ENCODE results near the gene PPP2R2D. TPM values are rescaled to one million over a fixed set of nuclear protein-coding genes. Genes with fewer than 3 reads are reported as not detected.

The PPP2R2D gene
- polyA plus RNA-seq, 1 donor (not counting 4 experiments of a cell fraction or from before 2014, with no cell fraction given): 49.1 TPM

GRCh38 chr10:131964298-131964697 is 63.5 kb downstream of the PPP2R2D start:
- Histone ChIP-seq H4K20me1 (ENCODE audit: control insufficient read depth, extremely low read depth, insufficient read depth, low read length) (no peaks in the 10 kb centered on the region), H3K27me3 (ENCODE audit: control insufficient read depth, extremely low read depth, insufficient read depth, low read length) (no peaks in the 10 kb centered on the region), H2AFZ (ENCODE audit: control insufficient read depth, low read length) (no peak overlapping the region), H3K9ac (ENCODE audit: control insufficient read depth, extremely low read depth, insufficient read depth, low read length) (no peak overlapping the region), H3K27ac (ENCODE audit: control insufficient read depth, insufficient read depth, low read length) (no peak overlapping the region), H3K9me3 (ENCODE audit: control insufficient read depth, low read depth, low read length) (no peaks in the 10 kb centered on the region), H3K9me1 (ENCODE audit: control insufficient read depth, extremely low read depth, insufficient read depth, low read length) (no peaks in the 10 kb centered on the region), H3K36me3 (ENCODE audit: control insufficient read depth in 2 of 2, extremely low read depth in 1 of 2, insufficient read depth in 2 of 2, low read length in 2 of 2) (peaks cover 16 to 25% of the 10 kb centered on the region in 2 experiments), H3K79me2 (ENCODE audit: control insufficient read depth, insufficient read depth, low read length) (no peaks in the 10 kb centered on the region), H3K4me3 (ENCODE audit: control insufficient read depth in 2 of 3, extremely low read depth in 1 of 3, insufficient read depth in 2 of 3, low read depth in 1 of 3, low read length in 3 of 3) (no peak overlapping the region), H3K4me1 (ENCODE audit: control insufficient read depth, extremely low read depth, insufficient read depth, low read length) (no peaks in the 10 kb centered on the region), H3K4me2 (ENCODE audit: control insufficient read depth, extremely low read depth, insufficient read depth, low read depth, low read length) (no peak overlapping the region)
- TF ChIP-seq CTCF (optimal IDR thresholded peaks at IDR 0.05 in 1 of 3, IDR thresholded peaks at IDR 0.05 in 1 of 3, conservative IDR thresholded peaks at IDR 0.05 in 1 of 3; ENCODE audit: extremely low read depth in 1 of 3, insufficient read depth in 2 of 3, low read length in 3 of 3): no peak
- TF ChIP-seq EZH2 (IDR thresholded peaks at IDR 0.05; ENCODE audit: low read length): no peak
- dilution Hi-C loops (cut with MboI; ENCODE audit: extremely low pct_ligation_motif_present, low sequenced_read_pairs): no loop called here
- DNase-seq (ENCODE audit: low read depth, low spot score) (no peak), FAIRE-seq (no peak)

- Histone ChIP-seq H4K20me1 (ENCODE audit: control insufficient read depth, extremely low read depth, insufficient read depth, low read length) (peaks cover 5% of the 10 kb centered on the region), H3K9me1 (ENCODE audit: control insufficient read depth, extremely low read depth, insufficient read depth, low read length) (no peaks in the 10 kb centered on the region), H3K4me3 (ENCODE audit: control insufficient read depth in 2 of 3, extremely low read depth in 1 of 3, insufficient read depth in 2 of 3, low read depth in 1 of 3, low read length in 3 of 3) (no peak overlapping the region), H3K4me2 (ENCODE audit: control insufficient read depth, extremely low read depth, insufficient read depth, low read depth, low read length) (no peak overlapping the region), H3K27me3 (ENCODE audit: control insufficient read depth, extremely low read depth, insufficient read depth, low read length) (no peaks in the 10 kb centered on the region), H3K36me3 (ENCODE audit: control insufficient read depth in 2 of 2, extremely low read depth in 1 of 2, insufficient read depth in 2 of 2, low read length in 2 of 2) (peaks cover 20 to 40% of the 10 kb centered on the region in 2 experiments), H3K9ac (ENCODE audit: control insufficient read depth, extremely low read depth, insufficient read depth, low read length) (no peak overlapping the region), H3K4me1 (ENCODE audit: control insufficient read depth, extremely low read depth, insufficient read depth, low read length) (no peaks in the 10 kb centered on the region), H3K79me2 (ENCODE audit: control insufficient read depth, insufficient read depth, low read length) (peaks cover 13% of the 10 kb centered on the region), H2AFZ (ENCODE audit: control insufficient read depth, low read length) (no peak overlapping the region), H3K9me3 (ENCODE audit: control insufficient read depth, low read depth, low read length) (no peaks in the 10 kb centered on the region), H3K27ac (ENCODE audit: control insufficient read depth, insufficient read depth, low read length) (no peak overlapping the region)
- dilution Hi-C loops (cut with MboI; ENCODE audit: extremely low pct_ligation_motif_present, low sequenced_read_pairs): no loop called here
- TF ChIP-seq EZH2 (IDR thresholded peaks at IDR 0.05; ENCODE audit: low read length): no peak
- TF ChIP-seq CTCF (optimal IDR thresholded peaks at IDR 0.05 in 1 of 3, IDR thresholded peaks at IDR 0.05 in 1 of 3, conservative IDR thresholded peaks at IDR 0.05 in 1 of 3; ENCODE audit: extremely low read depth in 1 of 3, insufficient read depth in 2 of 3, low read length in 3 of 3): no peak
- DNase-seq (ENCODE audit: low read depth, low spot score) (no peak), FAIRE-seq (no peak)
Observed at GRCh38 chr10:131968949-131969348, 68.1 kb downstream of the PPP2R2D start.

All from keratinocyte (primary cell).